GM19372 (cell line): ENCODE measurements around the gene SLC41A1.

Experiments
- ATAC-seq: cut with Tn5 transposase; IDR thresholded peaks from one replicate; pipeline ENCODE4 v1.9.1; 2021; ENCODE audit warnings: mild to moderate bottlenecking, low read depth, moderate library complexity; ENCODE audit not compliant: unreplicated experiment

The SLC41A1 gene

GRCh38 chr1:205792481-205792881 is 20.5 kb downstream of the SLC41A1 start:
- ATAC-seq = no peak

GRCh38 chr1:205791568-205792180 is 21.3 kb downstream of the SLC41A1 start:
- no peak for ATAC-seq

DNA sequence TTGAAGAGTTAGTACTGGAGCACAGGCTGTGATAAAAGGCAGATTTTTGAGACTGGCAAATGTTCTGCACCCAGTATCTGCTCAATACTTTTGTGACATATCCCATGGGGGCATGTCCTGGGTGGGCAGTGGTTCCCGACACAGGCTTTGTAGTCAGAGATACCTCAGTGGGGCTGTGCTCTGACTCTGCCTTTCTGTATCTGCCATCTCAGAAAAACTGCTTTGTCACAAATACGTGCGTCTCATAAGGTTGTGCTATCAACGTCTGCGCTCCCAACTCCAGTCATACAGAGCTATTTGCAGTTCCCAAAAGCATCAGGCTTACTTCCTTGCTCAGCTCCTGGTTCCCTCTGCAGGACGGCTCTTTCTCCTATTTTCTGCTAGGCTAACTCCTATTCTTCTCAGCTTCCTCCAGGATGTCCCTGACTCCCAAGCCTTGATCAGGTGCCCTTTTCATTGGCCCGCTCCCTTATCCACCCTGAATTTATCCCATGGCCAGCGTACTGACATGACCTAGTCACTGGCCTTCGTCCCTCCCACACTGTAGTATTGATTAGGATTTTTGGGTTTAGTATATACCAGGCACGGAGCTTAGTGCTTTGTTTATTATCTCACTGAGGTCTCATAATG is 25.6 kb downstream of the SLC41A1 start:
- no peak for ATAC-seq

DNA sequence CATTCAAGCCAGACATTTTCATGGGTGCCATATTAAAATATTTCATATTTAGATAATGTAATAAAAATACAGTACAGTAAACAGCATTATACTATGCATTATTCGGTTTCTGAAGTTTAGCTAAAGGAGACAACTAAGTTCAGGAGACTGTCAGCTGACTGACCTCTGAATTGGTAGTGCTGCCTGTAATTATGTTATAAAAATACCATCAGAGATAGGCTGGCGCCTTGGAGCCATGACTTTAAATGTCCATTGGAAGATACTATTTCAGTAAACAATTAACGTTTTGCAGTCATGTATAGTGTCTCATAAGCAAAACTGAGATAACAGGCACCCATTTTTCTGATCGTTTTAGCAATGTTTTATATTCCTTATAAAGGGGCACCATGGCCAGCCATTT is 26.4 kb downstream of the SLC41A1 start:
- no peak for ATAC-seq

DNA sequence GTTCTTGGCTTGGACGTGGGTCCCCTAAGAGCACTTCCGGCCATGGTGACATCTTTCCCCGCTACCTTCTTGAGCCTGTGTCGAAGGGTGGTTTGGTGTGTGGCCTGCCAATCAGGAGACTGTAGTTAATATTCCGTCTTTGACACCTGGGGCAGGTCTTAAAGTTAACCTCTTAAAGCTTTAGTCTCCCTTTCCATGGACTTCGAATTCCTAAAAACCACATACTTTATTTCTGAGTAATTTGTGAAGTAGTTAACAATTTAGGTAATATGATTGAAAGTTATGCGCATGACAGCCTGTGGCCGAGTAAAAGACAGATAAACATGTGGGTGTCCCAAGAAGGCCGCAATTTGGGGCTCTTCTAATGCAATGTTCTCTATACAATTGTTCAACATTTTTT is 27.6 kb downstream of the SLC41A1 start:
- ATAC-seq = no peak

GRCh38 chr1:205783904-205784303 is 29.1 kb downstream of the SLC41A1 start:
- ATAC-seq = no peak

GRCh38 chr1:205783433-205783795 is 29.6 kb downstream of the SLC41A1 start:
- no peak for ATAC-seq

DNA sequence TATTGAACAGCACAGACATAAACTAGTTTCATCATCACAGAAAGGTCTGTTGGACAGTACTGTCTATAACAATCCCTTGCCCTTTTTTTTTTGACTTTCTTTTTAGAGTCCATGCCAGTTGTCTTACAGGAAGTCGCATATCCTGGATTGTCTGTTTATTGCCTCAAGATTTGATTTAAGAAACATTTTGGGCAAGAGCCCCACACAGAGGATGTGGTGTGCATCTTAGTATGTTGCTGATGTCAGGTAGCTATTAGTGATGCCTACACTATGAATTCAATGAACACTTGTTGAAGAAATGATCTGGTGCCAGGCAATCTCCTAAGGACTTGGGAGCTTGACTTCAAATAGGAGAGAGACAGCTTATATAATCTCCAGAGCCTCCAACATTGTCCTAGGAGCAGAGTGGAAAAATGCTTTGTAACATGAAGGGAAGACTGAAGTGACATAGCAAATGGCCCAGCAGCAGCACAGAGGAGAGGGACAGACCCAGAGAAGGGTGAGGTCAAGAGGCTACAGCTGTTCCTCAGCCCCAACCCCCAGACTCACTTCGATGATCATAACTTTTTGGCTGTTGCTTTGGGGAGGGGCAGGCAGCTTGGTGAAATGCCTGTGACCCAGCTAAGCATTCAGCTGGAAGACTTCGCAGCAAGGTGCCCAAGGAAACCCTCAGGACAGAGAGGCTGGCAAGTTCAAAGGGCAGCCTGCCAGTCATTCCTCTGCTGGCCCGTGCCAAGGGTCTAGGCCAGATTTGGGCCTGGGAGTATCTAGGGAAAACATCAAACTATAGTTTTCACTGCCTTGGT is 30.2 kb downstream of the SLC41A1 start:
- ATAC-seq = no peak

GRCh38 chr1:205780335-205780734 is 32.7 kb downstream of the SLC41A1 start:
- no peak for ATAC-seq

DNA sequence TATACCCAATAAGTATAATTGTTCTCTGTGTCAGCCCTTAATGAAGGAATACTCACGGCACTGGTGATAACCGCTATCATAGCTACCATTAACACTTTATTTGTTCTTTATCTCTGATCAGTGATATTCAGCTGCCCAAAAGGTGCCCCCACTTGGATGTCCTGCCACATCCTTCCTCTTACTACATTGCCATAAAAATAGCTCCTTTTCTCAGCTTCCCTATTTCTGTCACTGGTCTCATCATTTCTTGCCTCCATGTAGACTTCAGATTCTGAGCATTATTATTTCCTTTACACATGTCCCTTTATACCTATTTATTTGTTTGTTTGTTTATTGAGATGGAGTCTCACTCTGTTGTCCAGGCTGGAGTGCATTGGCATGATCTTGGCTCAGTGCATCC is 35.0 kb downstream of the SLC41A1 start:
- no peak for ATAC-seq

DNA sequence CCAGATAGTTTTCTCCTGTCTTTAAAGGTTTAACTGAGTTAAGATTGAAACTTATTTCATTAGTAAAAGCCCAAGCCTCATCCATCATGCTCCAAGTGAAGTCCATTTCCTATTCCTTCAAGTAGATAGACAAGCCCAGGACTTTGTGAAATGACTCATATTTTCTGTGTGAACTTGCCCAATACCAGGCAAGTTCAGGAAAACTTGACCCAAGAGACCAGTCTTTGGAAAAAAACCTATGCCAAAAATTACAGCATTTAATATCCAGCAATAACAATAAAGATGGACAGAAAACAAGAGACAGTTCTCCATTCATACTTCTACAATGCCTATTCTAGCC is 37.3 kb downstream of the SLC41A1 start:
- ATAC-seq = no peak

DNA sequence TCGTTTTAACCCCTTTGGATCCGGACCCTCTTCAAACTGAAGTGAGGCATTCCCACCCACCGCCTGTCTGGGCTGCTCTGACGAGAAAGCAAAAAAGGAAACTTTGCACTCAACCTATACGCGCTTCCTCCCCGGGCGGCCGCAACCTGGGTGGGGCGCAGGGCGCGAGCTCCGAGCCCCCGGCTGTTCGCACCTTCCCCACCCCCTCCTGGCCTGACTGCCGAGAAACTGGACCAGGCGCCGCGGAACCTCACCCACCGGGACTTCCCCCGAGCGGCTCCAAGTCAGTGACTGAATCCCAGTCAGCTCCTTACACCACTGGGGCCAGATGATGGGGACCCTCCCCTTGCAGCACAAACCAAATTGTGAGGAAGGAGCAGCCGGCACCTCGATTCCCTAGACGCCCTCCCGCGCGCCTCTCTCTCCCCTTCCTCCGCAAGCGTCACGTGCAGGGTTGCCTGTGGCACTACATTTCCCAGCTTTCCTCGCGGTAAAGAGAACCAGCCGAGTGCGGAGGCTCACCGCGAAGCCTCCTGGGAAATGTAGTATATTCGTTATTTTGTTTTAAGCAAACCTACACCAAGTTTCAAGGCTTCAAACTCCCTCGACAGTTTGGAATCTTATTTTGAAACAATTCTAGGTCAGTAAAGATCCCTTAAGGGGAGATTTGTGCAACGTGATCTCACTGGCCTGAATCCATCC is 37.8 kb downstream of the SLC41A1 start, which contains the start of gene RAB29:
Gene RAB29, minus strand, starts transcription at position 468 of the 702 bp plus-strand sequence. CDS start 526 bp downstream, outside the sequence.
- peak; percentile 71 for ATAC-seq

- ATAC-seq = peak; percentile 39
Measured at GRCh38 chr1:205774198-205775014, 38.6 kb downstream of the SLC41A1 start.

GRCh38 chr1:205772607-205773032 is 40.4 kb downstream of the SLC41A1 start:
- ATAC-seq = no peak

DNA sequence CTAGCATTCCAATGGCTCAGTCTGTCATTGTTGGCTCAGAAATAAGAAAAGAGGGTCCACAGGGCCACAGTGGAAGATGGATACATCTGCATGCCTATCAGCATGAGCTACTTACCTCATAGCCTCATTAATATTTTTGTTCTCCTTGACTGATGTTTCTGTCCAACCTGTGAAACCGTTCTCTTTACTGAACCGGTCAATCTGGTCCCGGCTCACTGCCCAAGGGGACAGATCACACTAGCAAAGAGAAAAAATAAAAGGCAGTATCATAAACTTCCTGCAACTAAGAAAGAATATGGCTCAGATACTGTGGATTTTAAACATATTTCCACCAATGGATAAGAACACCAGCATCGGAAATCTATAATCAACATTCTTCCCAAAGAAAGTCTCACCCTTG is 42.4 kb downstream of the SLC41A1 start:
- ATAC-seq = no peak

DNA sequence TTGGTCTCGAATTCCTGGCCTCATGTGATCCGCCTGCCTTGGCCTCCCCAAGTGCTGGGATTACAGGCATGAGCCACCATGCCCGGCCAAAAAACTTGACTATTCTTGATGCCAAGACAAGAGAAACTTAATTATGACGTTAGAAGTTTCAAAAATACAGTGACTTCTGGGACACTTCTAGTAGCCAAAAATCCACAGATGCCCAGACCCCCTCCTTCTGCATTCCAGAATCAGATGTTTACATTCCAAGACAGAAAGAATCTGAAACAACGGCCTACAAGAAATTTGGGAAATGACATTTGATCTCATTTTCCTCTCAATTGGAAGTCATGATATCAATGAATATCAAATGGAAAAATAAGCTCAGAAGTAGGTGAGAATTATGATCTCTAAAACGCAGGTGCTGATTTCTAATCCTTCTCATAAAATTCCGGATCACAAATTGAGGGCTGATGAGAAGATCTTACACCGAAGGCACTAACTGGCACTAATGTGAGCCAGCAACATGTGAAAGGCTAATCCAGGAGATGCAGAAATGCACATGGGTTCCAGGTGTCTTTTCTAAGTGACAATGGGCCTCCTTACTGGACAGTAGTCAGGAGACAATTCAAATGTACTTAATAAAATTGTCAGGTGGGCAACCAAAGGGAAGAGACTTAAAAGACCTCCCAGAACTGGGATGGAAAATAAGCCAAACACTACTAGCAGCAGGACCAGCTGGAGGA is 43.2 kb downstream of the SLC41A1 start:
- no peak for ATAC-seq

DNA sequence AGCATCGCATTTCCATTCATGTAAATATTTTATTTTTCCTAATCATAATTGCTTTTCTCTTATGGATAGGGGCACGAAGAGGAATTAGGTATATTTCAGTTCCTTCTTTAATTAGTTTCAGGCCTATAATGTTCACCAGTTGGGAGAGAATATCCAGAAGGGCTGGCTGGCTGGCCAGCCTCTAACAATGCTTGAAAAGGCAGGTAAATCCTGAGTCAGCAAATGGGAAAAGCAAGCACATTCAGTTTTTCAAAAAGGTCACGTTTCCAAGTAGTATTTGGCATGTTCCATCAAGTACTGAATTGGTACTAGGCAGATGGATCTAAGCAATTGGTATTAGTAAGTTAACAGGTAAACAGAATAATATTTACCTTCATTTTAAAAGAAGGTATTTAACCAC is 45.8 kb downstream of the SLC41A1 start:
- no peak for ATAC-seq

DNA sequence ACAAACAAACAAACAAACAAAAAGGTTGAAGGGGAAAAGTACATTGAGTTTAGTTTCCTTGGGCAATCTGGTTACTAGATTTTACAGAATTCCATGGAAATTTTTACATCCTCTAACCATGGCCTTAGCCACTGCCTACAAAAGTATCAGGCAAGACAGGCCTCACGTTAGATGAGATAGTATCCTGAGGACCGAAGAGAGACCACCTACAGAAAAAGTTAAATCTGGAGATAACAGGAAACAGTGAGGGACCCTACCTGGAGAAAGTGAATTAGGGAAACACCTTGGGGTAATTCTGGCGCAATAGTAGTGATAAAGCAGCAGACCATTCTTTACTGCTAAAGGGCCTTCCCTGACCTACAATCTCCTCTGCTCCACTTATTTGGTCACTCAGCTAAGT is 46.4 kb downstream of the SLC41A1 start:
- ATAC-seq = no peak

- ATAC-seq = no peak
Measured at GRCh38 chr1:205766038-205766437, 47.0 kb downstream of the SLC41A1 start.

- no peak for ATAC-seq
Measured at GRCh38 chr1:205764578-205764977, 48.4 kb downstream of the SLC41A1 start.
